GM23338 (cell line): ENCODE results near the gene MEGF10. TPM values are rescaled to one million over a fixed set of nuclear protein-coding genes. Genes with fewer than 3 reads are reported as not detected.
"Not testable (repeated sequence)": the region's sequence is repeated elsewhere in the genome, so short reads cannot be mapped to it uniquely, and the experiment has no call there.

Source experiments
- ATAC-seq: fragments of 200-7000 bp; cut with Tn5 transposase; 3 replicates; pipeline ENCODE4 v1.9.1; 2020
- DNase-seq: peaks from one replicate; pipeline ENCODE4 v3.0.0-alpha.2; 2015; ENCODE audit warnings: low spot score
- H2AFZ ChIP-seq: fragments of 200-600 bp; sonication (generic); 2 replicates; pipeline ENCODE4 v1.8.0; 2016; ENCODE audit warnings: antibody characterized with exemption, mild to moderate bottlenecking, moderate library complexity
- H3F3A ChIP-seq: fragments of 200-600 bp; sonication (generic); replicated peaks from 2 replicates; pipeline ENCODE4 v1.8.0; 2017; ENCODE audit warnings: antibody characterized with exemption, mixed run types, low read depth
- H3K27ac ChIP-seq: fragments of 200-600 bp; sonication (generic); 2 replicates; pipeline ENCODE4 v1.6.1; 2016; ENCODE audit warnings: low read depth
- H3K27me3 ChIP-seq: fragments of 200-600 bp; sonication (generic); 2 replicates; pipeline ENCODE4 v1.8.0; 2016; ENCODE audit warnings: mild to moderate bottlenecking, mixed run types, moderate library complexity; ENCODE audit not compliant: insufficient read depth
- H3K36me3 ChIP-seq: fragments of 200-600 bp; sonication (generic); 2 replicates; pipeline ENCODE4 v1.8.0; 2016; ENCODE audit warnings: mild to moderate bottlenecking; ENCODE audit not compliant: insufficient read depth
- H3K4me1 ChIP-seq: fragments of 200-600 bp; sonication (generic); 2 replicates; pipeline ENCODE4 v1.8.0; 2016; ENCODE audit warnings: mild to moderate bottlenecking, moderate library complexity; ENCODE audit not compliant: insufficient read depth
- H3K4me2 ChIP-seq: fragments of 200-600 bp; sonication (generic); 2 replicates; pipeline ENCODE4 v1.7.1; 2017; ENCODE audit warnings: mixed run types
- H3K4me3 ChIP-seq: fragments of 200-600 bp; sonication (generic); 2 replicates; pipeline ENCODE4 v1.6.1; 2016; ENCODE audit warnings: mixed run types
- H3K79me2 ChIP-seq: fragments of 200-600 bp; sonication (generic); replicated peaks from 2 replicates; pipeline ENCODE4 v1.8.0; 2017; ENCODE audit warnings: mild to moderate bottlenecking; ENCODE audit not compliant: insufficient read depth
- H3K9me2 ChIP-seq: fragments of 200-600 bp; sonication (generic); 2 replicates; pipeline ENCODE4 v1.8.0; 2017; ENCODE audit not compliant: insufficient read depth
- H4K20me1 ChIP-seq: fragments of 200-600 bp; sonication (generic); replicated peaks from 2 replicates; pipeline ENCODE4 v1.8.0; 2017; ENCODE audit warnings: mild to moderate bottlenecking; ENCODE audit not compliant: insufficient read depth
- H3K27ac Mint-ChIP-seq: 2 replicates; pipeline ENCODE4 v1.8.0; 2020; ENCODE audit warnings: inconsistent platforms, mild to moderate bottlenecking, moderate library complexity, mixed read lengths
- H3K27me3 Mint-ChIP-seq: 3 replicates; pipeline ENCODE4 v1.8.0; 2022; ENCODE audit warnings: low read depth, mild to moderate bottlenecking, moderate library complexity, mixed read lengths, inconsistent platforms; ENCODE audit not compliant: insufficient read depth, poor library complexity
- H3K36me3 Mint-ChIP-seq: 3 replicates; pipeline ENCODE4 v1.8.0; 2021; ENCODE audit warnings: low read depth, mild to moderate bottlenecking, inconsistent platforms, moderate library complexity, mixed read lengths
- H3K4me1 Mint-ChIP-seq: 3 replicates; pipeline ENCODE4 v1.8.0; 2020; ENCODE audit warnings: mild to moderate bottlenecking, inconsistent platforms, mixed read lengths
- H3K4me3 Mint-ChIP-seq: 3 replicates; pipeline ENCODE4 v1.8.0; 2021; ENCODE audit warnings: moderate library complexity, mild to moderate bottlenecking, inconsistent platforms, mixed read lengths
- H3K9me3 Mint-ChIP-seq: 3 replicates; pipeline ENCODE4 v1.8.0; 2020; ENCODE audit warnings: moderate library complexity, mild to moderate bottlenecking, inconsistent platforms, mixed read lengths
- CTCF ChIP-seq, 2 experiments: fragments of 200-600 bp in 1 of 2; sonication (generic) in 1 of 2; conservative IDR thresholded peaks; 2 replicates each; pipeline versions ENCODE4 v1.5.1 to v1.6.1; 2016 to 2017; ENCODE audit warnings: antibody characterized with exemption in 2 of 2, low read depth in 2 of 2, mild to moderate bottlenecking in 2 of 2, moderate library complexity in 1 of 2
- NANOG ChIP-seq: IDR thresholded peaks from 2 replicates; pipeline ENCODE4 v1.6.1; 2016; ENCODE audit warnings: antibody characterized with exemption, borderline replicate concordance
- POLR2AphosphoS5 ChIP-seq: IDR thresholded peaks from 2 replicates; pipeline ENCODE4 v1.6.1; 2016; ENCODE audit warnings: antibody characterized with exemption, low read depth
- STAT1 ChIP-seq: IDR thresholded peaks from one replicate; pipeline ENCODE4 v1.6.1; 2016; ENCODE audit warnings: antibody characterized with exemption; ENCODE audit not compliant: unreplicated experiment
- ZNF331 ChIP-seq: fragments of 250-450 bp; sonication (Bioruptor Pico); IDR thresholded peaks from 2 replicates; pipeline ENCODE4 v1.5.0; 2020; ENCODE audit warnings: low read depth, mild to moderate bottlenecking, moderate library complexity
- ZNF462 ChIP-seq: fragments of 250-450 bp; sonication (Bioruptor Pico); IDR thresholded peaks from 2 replicates; pipeline ENCODE4 v1.5.0; 2020; ENCODE audit warnings: mild to moderate bottlenecking, moderate library complexity
- polyA plus RNA-seq: library from polyadenylated mRNA; unstranded; fragments of >200 nt; fragmentation: Nextera tagmentation; extraction: Ambion mirVana; gene quantifications from 2 replicates; pipeline ENCODE4 v1.2.1, GENCODE V29; 2016
- total RNA-seq: library from RNA; depleted of rRNA; stranded (reverse); fragments of >200 nt; shearing (Covaris generic); gene quantifications from 2 replicates; pipeline ENCODE4 v1.2.3, GENCODE V29; 2014

MEGF10 gene
- total and polyA plus RNA-seq, 2 experiments from 2014 or later: 4.5 to 28.3 TPM

- TF ChIP-seq POLR2AphosphoS5 (no peak), ZNF331 (CRISPR knock-in tag) (no peak), CTCF (conservative IDR thresholded peaks at IDR 0.05; ENCODE audit: low read depth in 2 of 2) (no peak), STAT1 (no peak)
These were observed 16.1 kb downstream of the MEGF10 start (continued) for GRCh38 chr5:127306647-127307046.

- Histone ChIP-seq H3F3A (no peaks in the 10 kb centered on the region), H3K4me3 (no peak overlapping the region), H2AFZ (no peak overlapping the region), H4K20me1 (no peaks in the 10 kb centered on the region), H3K9me2 (no peaks in the 10 kb centered on the region), H3K4me1 (peaks cover 50% of the 10 kb centered on the region), H3K79me2 (peaks cover 41% of the 10 kb centered on the region), H3K27me3 (no peaks in the 10 kb centered on the region), H3K4me2 (peak overlapping the region; percentile 36; the same call in 1 of the 2 replicates), H3K36me3 (no peaks in the 10 kb centered on the region), H3K27ac (peak overlapping the region; percentile 22)
- TF ChIP-seq ZNF462 (CRISPR knock-in tag) (peak; percentile 78; the same call in 1 of the 2 replicates), NANOG (peak; percentile 67; the same call in 1 of the 2 replicates), CTCF (conservative IDR thresholded peaks at IDR 0.05; ENCODE audit: low read depth in 2 of 2) (no peak)
- ATAC-seq: peak; percentile 92
- Mint-ChIP-seq H3K36me3 (peaks cover 21% of the 10 kb centered on the region; the same call in 2 of the 3 replicates), H3K4me3 (peak overlapping the region; percentile 2; the same call in 1 of the 3 replicates), H3K9me3 (peaks cover 8% of the 10 kb centered on the region; the same call in 2 of the 3 replicates), H3K27me3 (no peaks in the 10 kb centered on the region), H3K27ac (peak overlapping the region; percentile 53), H3K4me1 (peaks cover 65% of the 10 kb centered on the region)
- peak; percentile 54 for DNase-seq
These were observed 17.3 kb downstream of the MEGF10 start for GRCh38 chr5:127307868-127308267.

GRCh38 chr5:127308325-127308724, 17.7 kb downstream of the MEGF10 start:
- peaks cover 38% of the 10 kb centered on the region for H3K79me2 ChIP-seq
- peaks cover 50% of the 10 kb centered on the region for H3K4me1 ChIP-seq
- Mint-ChIP-seq H3K36me3 (peaks cover 21% of the 10 kb centered on the region; the same call in 2 of the 3 replicates), H3K27ac (peak overlapping the region; percentile 53), H3K4me1 (peaks cover 68% of the 10 kb centered on the region)
- not testable (repeated sequence) for H3K4me2 ChIP-seq, H3K27me3 ChIP-seq, H3K9me2 ChIP-seq, H3K4me3 ChIP-seq, H3K9me3 Mint-ChIP-seq, H4K20me1 ChIP-seq, H3K36me3 ChIP-seq, H3K27me3 Mint-ChIP-seq, H2AFZ ChIP-seq, DNase-seq, H3F3A ChIP-seq, H3K4me3 Mint-ChIP-seq
- ATAC-seq: peak; percentile 11; the same call in 2 of the 3 replicates
- peak overlapping the region; percentile 22 for H3K27ac ChIP-seq
